ENCODE data around the gene FAM174C. TPM values are rescaled to one million over a fixed set of nuclear protein-coding genes. Genes with fewer than 3 reads are reported as not detected.

The FAM174C gene
- total RNA-seq, 1 donor from 2014 or later = 6.4 TPM

- no peak for DNase-seq
These were observed 11.4 kb downstream of the FAM174C start for GRCh38 chr19:1286487-1287353.

- no peak for DNase-seq
These were observed 12.3 kb downstream of the FAM174C start for GRCh38 chr19:1287354-1288225.

GRCh38 chr19:1288226-1288612 lies 12.9 kb downstream of the FAM174C start:
- DNase-seq = no peak

- DNase-seq = no peak
These were observed 13.7 kb downstream of the FAM174C start for GRCh38 chr19:1288833-1289685.

- DNase-seq = no peak
These were observed 14.3 kb downstream of the FAM174C start for GRCh38 chr19:1289686-1290025.

DNA sequence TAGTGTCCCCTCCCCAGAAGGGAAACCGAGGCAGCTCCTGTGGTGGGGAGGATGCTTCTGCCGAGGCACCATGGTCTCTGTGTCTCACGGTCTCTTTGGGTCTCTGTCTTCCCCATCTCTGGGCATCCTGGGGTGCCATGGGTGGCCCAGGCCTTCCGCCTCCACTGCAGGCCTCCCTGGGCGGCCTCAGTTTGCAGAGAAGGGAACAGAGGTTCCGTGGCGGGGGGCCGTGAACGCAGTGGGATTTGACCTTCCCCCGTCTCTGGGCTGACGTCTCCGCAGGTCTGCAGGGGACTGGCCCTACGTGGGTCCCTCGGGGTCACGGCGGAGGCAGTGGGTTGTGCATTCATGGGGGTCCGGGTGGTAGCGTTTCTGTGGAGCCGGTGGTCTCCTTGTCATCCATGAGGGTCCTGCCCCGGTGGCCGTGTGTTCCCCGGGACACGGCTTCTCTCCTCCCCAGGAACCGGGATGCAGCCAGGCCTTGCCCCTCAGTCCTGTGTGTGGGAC lies 14.9 kb downstream of the FAM174C start:
- no peak for DNase-seq

DNA sequence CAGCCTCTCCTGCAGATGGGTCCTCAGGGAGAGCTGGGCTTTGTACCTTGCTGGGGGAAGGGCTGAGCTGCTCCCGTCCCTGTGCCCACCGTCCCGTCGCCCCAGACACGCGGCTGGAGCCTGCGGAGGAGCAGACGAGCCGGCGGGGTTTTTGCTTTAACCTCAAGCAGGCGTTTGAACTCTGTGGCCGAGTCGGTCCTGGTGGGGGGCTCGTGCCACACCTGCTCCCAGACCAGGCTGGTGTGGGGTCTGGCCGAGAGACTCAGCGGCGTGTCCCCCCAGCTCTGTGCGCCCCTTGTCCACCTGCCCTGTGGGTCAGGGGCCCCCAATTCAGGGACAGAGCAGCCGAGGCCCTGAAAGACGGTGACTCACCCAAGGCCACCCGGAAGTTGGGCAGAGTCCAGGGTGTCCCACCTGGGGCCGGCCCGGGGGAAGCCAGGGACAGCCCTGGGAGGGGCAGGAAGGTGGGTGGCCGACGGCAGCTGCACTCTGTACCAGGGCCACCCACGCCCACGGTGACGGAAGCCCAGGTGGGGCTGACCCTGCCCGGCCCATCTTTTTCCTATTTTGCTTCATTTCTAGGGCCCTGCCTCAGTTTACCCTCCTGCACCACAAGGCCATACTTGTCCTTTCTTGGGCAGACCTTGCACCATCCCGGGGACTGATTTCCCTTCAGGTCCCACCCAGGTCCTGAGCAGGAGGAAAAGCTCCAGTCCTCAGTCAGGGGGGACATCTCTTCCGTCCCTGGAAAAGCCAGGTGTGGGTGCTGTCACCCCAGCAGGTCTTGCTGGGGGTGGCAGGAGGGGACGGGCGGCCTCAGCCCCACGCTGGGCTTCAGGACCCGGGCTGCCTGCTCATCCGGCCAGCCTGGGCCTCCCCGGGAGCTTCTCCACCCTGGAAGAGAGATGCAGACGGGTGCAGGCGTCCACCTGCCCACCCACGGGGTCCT lies 15.6 kb downstream of the FAM174C start:
- DNase-seq = no peak

- DNase-seq = no peak
These were observed 16.6 kb downstream of the FAM174C start for GRCh38 chr19:1291761-1292418.

DNA sequence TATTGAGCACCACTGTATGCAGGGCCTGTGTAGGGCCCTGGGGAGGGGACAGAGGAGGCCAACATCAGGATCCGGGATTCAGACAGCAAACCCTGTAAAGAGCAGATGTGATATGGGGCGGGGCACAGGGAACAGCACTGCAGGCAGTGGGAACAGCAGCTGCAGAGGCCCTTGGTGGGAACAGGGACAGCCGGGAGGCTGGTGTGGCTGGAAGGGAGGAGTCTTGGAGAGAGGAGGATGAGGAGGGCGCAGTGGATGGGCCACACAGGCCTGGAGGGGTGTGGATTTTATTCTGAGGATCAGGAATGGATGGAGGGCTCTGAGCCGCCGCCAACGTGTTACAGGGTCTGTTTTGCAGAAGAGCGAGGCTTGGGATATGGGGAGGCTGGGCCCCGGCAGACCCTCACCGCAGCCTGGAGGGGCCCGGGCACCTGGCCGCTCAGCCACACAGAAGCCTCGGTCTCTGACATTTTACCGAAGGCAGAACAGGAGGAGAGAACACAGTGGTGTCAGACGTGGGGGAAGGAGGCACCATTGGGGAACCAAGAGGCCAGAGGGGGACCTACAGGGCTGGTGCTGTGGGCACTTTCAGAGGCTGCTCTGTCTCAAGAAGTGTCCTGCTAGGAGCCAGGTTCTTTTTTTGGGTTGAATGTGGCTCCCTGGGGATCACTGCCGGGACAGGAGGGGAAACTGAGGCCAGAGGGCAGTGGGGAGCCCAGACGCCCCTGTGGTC lies 17.3 kb downstream of the FAM174C start:
- no peak for DNase-seq

DNA sequence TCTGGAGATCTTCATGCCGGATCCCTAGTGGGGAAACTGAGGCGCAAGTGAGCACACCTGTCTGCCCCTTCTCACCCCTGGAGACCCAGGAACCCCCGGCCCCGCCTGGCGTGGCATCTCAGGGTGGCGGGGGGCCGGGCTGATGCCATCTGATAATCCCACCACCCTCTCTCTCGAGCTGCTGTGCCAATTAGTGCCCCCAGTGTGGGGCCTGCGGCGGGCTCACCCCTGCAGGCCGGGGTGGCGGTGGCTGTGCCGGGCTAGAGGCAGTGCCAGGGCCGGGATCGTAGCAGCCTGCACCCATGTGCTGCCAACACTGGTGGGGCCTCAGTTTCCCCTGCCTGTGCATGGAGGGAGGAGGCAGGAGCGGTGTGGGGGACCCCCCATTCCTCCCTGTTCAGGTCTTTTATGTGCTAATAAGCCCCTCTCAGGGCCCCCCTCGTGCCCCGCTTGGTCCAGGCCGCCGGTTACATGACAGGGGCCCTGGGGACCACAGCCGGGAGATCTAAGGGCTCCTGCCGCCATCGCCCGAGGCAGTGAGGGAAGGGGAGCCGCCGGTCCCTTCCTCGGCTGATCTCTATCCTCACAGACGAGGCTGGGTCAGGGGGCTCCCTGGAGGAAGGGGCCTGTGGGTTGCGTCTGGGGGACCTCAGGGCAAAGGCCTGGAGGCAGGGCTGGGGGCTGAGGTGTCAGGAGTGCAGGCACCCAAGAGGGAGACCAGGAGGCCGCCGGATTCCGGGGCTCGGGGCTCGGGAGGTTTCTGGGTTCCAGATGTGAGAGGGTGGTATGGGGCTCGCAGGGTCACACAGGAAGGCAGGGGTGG lies 18.7 kb downstream of the FAM174C start:
- no peak for DNase-seq

DNA sequence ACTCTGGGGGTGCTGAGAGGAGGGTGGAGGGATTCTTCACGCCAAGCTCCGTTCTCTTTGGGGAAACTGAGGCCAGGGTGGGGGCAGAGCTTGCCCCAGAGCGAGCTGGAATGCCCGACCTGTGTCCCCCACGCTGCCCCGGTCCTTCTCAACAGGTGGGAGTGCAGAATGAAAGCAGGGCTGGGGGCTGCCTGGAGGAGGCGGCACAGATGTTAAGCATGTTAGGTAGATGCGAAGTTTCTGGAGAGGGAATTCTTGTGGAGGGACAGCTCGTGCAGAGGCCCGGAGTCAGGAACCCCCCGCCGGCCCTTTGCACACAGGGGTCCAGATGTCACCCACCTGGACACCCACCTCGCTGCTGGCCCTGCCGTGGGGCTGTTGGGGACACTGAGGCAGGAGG lies 19.4 kb downstream of the FAM174C start:
- DNase-seq = no peak

GRCh38 chr19:1295169-1296012 lies 20.1 kb downstream of the FAM174C start:
- DNase-seq = no peak

GRCh38 chr19:1296078-1296477 lies 20.7 kb downstream of the FAM174C start:
- DNase-seq = no peak

DNA sequence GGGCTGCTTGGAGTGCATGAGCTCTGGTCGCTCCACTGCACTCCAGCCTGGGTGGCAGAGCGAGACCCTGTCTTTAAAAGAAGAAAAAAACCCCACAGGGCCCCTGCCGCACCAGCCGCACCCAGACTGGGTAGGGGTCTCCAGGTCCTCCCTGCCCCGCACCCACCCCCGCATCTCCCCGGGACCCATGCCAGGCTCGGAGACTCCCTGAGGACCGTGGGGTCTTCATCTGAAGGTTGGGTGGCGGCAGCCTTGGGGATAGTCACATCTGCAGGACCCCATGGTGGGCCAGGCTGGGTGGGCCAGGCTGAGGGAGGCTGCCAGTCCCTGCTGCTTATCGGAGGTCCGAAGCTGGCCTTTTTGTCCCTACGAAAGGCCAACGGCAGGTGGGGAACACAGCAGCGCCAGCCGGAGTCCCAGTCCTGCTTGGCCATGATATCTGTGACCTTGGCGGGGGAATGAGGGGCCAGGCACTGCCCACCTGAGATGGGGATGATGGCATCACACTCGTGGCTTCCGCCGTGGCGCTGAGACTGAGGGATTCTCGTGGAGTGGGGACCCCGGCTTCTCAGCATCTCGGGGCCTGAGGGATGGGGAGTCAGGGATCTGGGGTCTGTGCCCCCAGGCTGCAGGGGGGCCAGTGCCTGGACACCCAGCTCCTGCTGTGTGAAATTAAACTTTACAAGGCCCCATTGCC lies 21.4 kb downstream of the FAM174C start:
- DNase-seq = no peak

GRCh38 chr19:1298235-1298634 lies 22.9 kb downstream of the FAM174C start:
- no peak for DNase-seq

GRCh38 chr19:1299801-1300200 lies 24.5 kb downstream of the FAM174C start:
- DNase-seq = no peak

Measured in skin of body (tissue), 2 donors.